Peyer's patch (tissue), 4 donors: Measurements from ENCODE around the gene DPYD. TPM values are rescaled to one million over a fixed set of nuclear protein-coding genes. Genes with fewer than 3 reads are reported as not detected.

Experiments used
- DNase-seq, 3 donors: peaks; one replicate each; pipeline ENCODE4 v3.0.0-alpha.2; 2017 to 2019
- H3K27ac ChIP-seq, 4 donors: fragments of 200-600 bp; sonication (generic); one replicate each; pipeline ENCODE4 v1.5.1; 2016 to 2019
- H3K27me3 ChIP-seq, 2 donors: fragments of 200-600 bp; sonication (generic); one replicate each; pipeline ENCODE4 v1.5.1; 2019
- H3K36me3 ChIP-seq, 3 donors: fragments of 200-600 bp; sonication (generic); one replicate each; pipeline ENCODE4 v1.5.1; 2016 to 2019
- H3K4me1 ChIP-seq, 4 donors: fragments of 200-600 bp; sonication (generic); one replicate each; pipeline ENCODE4 v1.5.1; 2016 to 2019
- H3K4me3 ChIP-seq, 4 donors: fragments of 200-600 bp; sonication (generic); 1 replicate in 3 of 4; 2 replicates in 1 of 4; pipeline ENCODE4 v1.5.1; 2016 to 2019; ENCODE audit warnings: mild to moderate bottlenecking in 1 of 4
- H3K9me3 ChIP-seq, 4 donors: fragments of 200-600 bp; sonication (generic); one replicate each; pipeline ENCODE4 v1.5.1; 2016 to 2019; ENCODE audit warnings: mild to moderate bottlenecking in 1 of 4
- POLR2A ChIP-seq, 2 donors: fragments of 450-650 bp; IDR thresholded peaks; one replicate each; pipeline ENCODE4 v1.5.1; 2017; ENCODE audit warnings: antibody characterized with exemption in 2 of 2, mild to moderate bottlenecking in 2 of 2, moderate library complexity in 2 of 2
- total RNA-seq, 4 donors: library from RNA; depleted of rRNA; stranded (reverse); fragments of >200 nt; gene quantifications; one replicate each; pipeline ENCODE4 v1.1.0, GENCODE V29; 2016
- TF ChIP-seq, protein P1 (sequence below), 6 experiments: fragments of 450-650 bp in 4 of 6; fragments of 200-600 bp in 2 of 6; sonication (generic) in 1 of 6; IDR thresholded peaks; one replicate each; pipeline ENCODE4 v1.5.1; 2017 to 2019; ENCODE audit warnings: antibody characterized with exemption in 6 of 6, mild to moderate bottlenecking in 3 of 6, moderate library complexity in 1 of 6

The DPYD gene
- total RNA-seq, 4 donors from 2014 or later = 30.8 to 39.7 (median 36.4) TPM

DNA sequence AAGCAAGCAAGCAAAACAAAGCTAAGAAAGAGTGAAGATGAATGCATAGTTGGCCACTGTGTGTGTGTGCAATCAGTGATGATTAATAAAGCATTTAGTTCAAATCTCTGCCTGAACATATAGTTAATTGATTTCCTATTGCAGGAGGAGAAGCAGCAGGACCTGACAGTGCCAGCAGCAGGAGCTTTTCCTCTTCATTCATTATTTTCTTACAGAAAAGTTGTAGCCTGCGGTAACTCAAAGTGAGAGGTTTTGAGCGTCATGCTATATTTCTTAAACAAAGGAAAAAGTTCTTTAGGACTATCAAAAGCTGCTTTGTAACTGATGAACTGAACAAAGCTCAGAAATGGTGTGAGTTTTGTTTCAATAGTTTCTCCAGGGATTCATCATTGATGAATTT lies 819.3 kb downstream of the DPYD start:
- no peak for DNase-seq
- Histone ChIP-seq H3K9me3 (no peaks in the 10 kb centered on the region), H3K36me3 (peaks cover 0 to 4% (median 0%) of the 10 kb centered on the region in 3 donors), H3K27ac (no peak overlapping the region), H3K27me3 (no peaks in the 10 kb centered on the region), H3K4me1 (no peaks in the 10 kb centered on the region), H3K4me3 (no peak overlapping the region)
- TF ChIP-seq POLR2A (IDR thresholded peaks at IDR 0.05) = no peak
- TF ChIP-seq, protein P1, sequence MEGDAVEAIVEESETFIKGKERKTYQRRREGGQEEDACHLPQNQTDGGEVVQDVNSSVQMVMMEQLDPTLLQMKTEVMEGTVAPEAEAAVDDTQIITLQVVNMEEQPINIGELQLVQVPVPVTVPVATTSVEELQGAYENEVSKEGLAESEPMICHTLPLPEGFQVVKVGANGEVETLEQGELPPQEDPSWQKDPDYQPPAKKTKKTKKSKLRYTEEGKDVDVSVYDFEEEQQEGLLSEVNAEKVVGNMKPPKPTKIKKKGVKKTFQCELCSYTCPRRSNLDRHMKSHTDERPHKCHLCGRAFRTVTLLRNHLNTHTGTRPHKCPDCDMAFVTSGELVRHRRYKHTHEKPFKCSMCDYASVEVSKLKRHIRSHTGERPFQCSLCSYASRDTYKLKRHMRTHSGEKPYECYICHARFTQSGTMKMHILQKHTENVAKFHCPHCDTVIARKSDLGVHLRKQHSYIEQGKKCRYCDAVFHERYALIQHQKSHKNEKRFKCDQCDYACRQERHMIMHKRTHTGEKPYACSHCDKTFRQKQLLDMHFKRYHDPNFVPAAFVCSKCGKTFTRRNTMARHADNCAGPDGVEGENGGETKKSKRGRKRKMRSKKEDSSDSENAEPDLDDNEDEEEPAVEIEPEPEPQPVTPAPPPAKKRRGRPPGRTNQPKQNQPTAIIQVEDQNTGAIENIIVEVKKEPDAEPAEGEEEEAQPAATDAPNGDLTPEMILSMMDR (IDR thresholded peaks at IDR 0.05) = no peak

DNA sequence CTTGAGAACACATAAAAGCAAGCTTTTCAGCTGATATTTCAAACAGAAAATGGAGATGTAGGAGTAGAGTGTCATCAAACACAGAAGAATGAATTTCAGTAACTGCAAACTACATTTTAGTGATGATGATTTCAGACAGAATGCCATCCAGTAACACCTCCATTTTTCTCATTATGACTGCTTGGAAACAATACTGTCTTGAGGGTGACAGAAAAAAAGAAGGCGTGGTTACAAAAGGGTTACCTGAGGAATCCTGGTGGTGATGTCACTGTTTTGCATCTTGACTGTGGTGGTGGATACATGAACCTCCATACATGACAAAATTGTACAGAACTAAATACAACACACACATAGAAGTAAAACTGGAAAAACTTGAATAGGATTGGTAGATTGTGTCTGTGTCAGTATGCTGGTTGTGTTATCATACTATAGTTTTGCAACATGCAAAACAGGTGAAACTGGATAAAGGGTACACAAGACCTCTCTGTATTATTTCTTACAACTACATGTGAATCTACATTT lies 823.4 kb downstream of the DPYD start:
- DNase-seq = no peak
- TF ChIP-seq POLR2A (IDR thresholded peaks at IDR 0.05) = no peak
- TF ChIP-seq, protein P1 (IDR thresholded peaks at IDR 0.05) = no peak
- no peak overlapping the region for H3K27ac ChIP-seq

DNA sequence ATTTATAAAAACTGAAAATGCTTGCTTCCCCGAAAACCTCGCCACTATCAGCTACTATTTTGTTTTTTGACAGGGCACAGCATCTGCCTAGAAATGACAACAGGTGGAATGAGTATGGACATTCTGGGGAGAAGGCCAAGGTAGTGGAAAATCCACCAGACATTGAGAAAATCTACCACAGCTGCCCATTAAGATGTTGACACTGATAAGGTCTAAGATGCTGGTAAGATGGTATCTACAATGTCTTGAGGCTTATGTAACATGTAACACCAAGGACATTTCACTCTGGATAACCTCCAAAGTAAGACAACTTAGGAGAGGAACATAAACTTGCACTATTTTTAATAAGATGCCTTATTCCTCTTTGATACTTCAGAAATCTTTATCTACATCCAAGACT lies 825.1 kb downstream of the DPYD start:
- no peaks in the 10 kb centered on the region for H3K4me1 ChIP-seq
- peaks cover 0 to 4% (median 0%) of the 10 kb centered on the region in 3 donors for H3K36me3 ChIP-seq
- DNase-seq = no peak
- no peak overlapping the region for H3K27ac ChIP-seq
- TF ChIP-seq, protein P1 (IDR thresholded peaks at IDR 0.05) = no peak
- no peak for TF ChIP-seq POLR2A (IDR thresholded peaks at IDR 0.05)
- H3K27me3 ChIP-seq = no peaks in the 10 kb centered on the region
- no peaks in the 10 kb centered on the region for H3K9me3 ChIP-seq
- H3K4me3 ChIP-seq = no peak overlapping the region

More for the DNA sequence above, 823.4 kb downstream of the DPYD start:
- Histone ChIP-seq H3K9me3 (no peaks in the 10 kb centered on the region), H3K4me3 (no peak overlapping the region), H3K27me3 (no peaks in the 10 kb centered on the region), H3K4me1 (no peaks in the 10 kb centered on the region), H3K36me3 (peaks cover 0 to 4% (median 0%) of the 10 kb centered on the region in 3 donors)

DNA sequence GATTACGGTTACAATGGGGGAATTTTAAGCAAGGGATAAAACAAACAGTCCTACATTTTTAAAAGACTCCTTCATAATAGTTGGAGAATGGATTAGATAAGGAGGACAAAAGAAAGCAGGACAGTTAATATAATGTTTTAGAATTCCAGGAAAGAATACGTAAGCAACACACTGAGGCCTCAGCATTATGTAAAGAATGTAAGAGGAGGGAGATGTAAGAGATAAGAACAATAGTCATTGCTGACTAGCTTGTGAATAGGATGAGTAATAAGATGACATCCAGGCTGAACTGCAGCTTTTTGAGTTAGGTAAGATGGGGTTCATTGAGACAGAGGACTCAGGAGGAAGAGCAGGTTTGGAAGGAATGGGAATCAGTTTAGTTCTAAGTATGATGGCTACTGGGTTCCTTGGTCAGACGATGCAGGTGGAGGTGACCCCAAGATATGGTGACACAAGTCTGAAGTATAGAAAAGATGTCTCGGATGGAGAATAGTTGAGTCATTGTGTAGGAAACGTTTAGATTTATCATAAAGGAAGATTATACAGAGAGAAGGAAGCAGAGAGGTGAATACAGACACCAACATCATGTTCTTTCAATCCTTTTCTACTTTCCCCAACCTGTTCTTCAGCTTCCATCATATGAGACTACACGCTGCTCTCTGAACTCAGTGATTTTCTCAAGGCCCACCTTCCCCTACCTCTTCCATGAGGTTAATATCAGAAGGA lies 826.4 kb downstream of the DPYD start:
- DNase-seq = no peak
- Histone ChIP-seq H3K4me1 (no peaks in the 10 kb centered on the region), H3K4me3 (no peak overlapping the region), H3K36me3 (peaks cover 0 to 4% (median 0%) of the 10 kb centered on the region in 3 donors), H3K27ac (no peak overlapping the region), H3K9me3 (no peaks in the 10 kb centered on the region), H3K27me3 (no peaks in the 10 kb centered on the region)
- no peak for TF ChIP-seq POLR2A (IDR thresholded peaks at IDR 0.05)
- TF ChIP-seq, protein P1 (IDR thresholded peaks at IDR 0.05) = no peak

DNA sequence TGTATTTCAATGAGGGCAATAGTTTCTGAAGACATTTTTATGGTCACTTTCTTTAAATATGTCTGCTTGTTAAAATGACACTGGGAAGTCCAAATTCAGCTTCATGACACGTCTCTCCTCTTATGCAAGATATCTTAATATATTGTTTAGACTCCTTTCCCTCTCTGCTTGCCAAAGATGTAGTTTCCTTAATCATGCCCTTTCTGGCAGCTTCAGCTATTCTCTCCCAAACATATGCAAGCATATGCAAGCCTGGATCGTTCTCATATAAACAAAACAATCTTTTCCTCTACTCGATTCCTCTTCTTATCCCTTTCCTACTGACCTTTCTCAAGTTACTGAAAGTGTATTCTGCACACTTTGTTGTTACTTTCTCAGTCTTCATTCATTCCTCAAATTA lies 827.1 kb downstream of the DPYD start:
- H3K9me3 ChIP-seq = no peaks in the 10 kb centered on the region
- TF ChIP-seq POLR2A (IDR thresholded peaks at IDR 0.05) = no peak
- TF ChIP-seq, protein P1 (IDR thresholded peaks at IDR 0.05) = no peak
- no peak for DNase-seq
- H3K27ac ChIP-seq = no peak overlapping the region
- no peak overlapping the region for H3K4me3 ChIP-seq
- peaks cover 0 to 4% (median 0%) of the 10 kb centered on the region in 3 donors for H3K36me3 ChIP-seq
- H3K4me1 ChIP-seq = no peaks in the 10 kb centered on the region
- H3K27me3 ChIP-seq = no peaks in the 10 kb centered on the region
